Activated T-helper 1 cell treated with anti-CD3 and anti-CD28 coated beads, Interleukin-12 subunit alpha, Interleukin-12 subunit beta, Interleukin-2, Interleukin-4 antibody, amounts not matched to agents 30 ng/mL and 10 ng/mL and 1 ng/mL, durations not matched to agents 14 hours and 24 hours and 36 hours (primary cell): Measurements from ENCODE around the gene ERN2. TPM values are rescaled to one million over a fixed set of nuclear protein-coding genes. Genes with fewer than 3 reads are reported as not detected.

Experiments
- DNase-seq: peaks from one replicate; pipeline ENCODE4 v3.0.0; 2021; ENCODE audit warnings: low spot score
- H3K27ac Mint-ChIP-seq: one replicate; pipeline ENCODE4 v1.8.0; 2021; ENCODE audit warnings: mild to moderate bottlenecking, mixed read lengths
- H3K27me3 Mint-ChIP-seq: one replicate; pipeline ENCODE4 v1.8.0; 2022; ENCODE audit warnings: mild to moderate bottlenecking, moderate library complexity, mixed read lengths; ENCODE audit not compliant: insufficient read depth
- H3K36me3 Mint-ChIP-seq: one replicate; pipeline ENCODE4 v1.8.0; 2021; ENCODE audit warnings: low read depth, mixed read lengths
- H3K4me1 Mint-ChIP-seq: one replicate; pipeline ENCODE4 v1.8.0; 2021; ENCODE audit warnings: low read depth, mixed read lengths
- H3K4me3 Mint-ChIP-seq: one replicate; pipeline ENCODE4 v1.8.0; 2021; ENCODE audit warnings: mild to moderate bottlenecking, moderate library complexity, mixed read lengths
- H3K9me3 Mint-ChIP-seq: one replicate; pipeline ENCODE4 v1.8.0; 2021; ENCODE audit warnings: mixed read lengths
- intact Hi-C: fragments of 100-400 bp; cut with micrococcal nuclease; formaldehyde crosslinking; loops from one replicate; pipeline ENCODE4 v1.15.1; 2024
- total RNA-seq: library from RNA; stranded (reverse); gene quantifications from 2 replicates; pipeline ENCODE4 v1.2.3, GENCODE V29; 2022

The ERN2 gene
- total RNA-seq, 1 donor from 2014 or later = not detected

DNA sequence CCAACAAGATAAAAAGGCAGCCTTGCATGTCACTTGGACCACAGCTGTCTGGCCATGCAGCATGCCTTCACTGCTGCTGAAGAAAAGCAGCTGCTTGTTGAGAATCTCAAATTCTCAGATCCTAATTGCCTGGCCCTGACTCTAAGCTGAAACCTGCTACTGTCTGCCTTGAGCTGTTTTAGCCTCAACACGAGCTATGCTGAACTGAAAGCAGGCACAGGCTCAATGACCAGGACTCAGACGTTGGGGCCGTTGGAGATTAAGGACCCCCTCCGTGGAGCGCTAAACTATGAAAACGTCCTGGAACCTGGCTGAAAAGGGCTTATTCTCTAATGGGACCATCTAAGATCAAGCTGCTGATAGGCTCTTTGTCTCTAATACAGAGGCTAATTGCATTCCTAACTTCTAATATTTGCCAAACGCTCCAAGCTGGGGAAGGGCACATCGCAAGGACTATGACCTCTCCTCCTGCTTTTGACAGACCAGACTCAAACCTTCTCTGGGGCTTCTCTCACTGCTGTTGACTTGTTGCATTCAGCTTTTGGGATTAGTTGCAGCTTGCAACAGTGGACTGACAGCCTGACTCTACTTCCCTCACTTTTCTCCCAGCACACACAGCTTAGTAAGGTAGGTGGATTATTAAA lies 38.9 kb downstream of the ERN2 start:
- Mint-ChIP-seq H3K4me3 (no peak overlapping the region), H3K4me1 (peaks cover 19% of the 10 kb centered on the region), H3K36me3 (peaks cover 36% of the 10 kb centered on the region), H3K27ac (no peak overlapping the region), H3K27me3 (no peaks in the 10 kb centered on the region), H3K9me3 (no peaks in the 10 kb centered on the region)
- DNase-seq = no peak
- intact Hi-C loops = loop anchor here (10.0 kb wide), 2 partner anchors 341 to 871 kb away; no protein-coding TSS in a partner anchor

- H3K4me1 Mint-ChIP-seq = peaks cover 29% of the 10 kb centered on the region
- intact Hi-C loops = loop anchor here (1.0 to 10.0 kb wide), 7 partner anchors 8 to 875 kb away; partner anchors contain the start of genes DCTN5, PALB2 and PLK1
- DNase-seq = peak; percentile 62
- H3K9me3 Mint-ChIP-seq = no peaks in the 10 kb centered on the region
- H3K27ac Mint-ChIP-seq = peak overlapping the region; percentile 38
- no peak overlapping the region for H3K4me3 Mint-ChIP-seq
- peaks cover 75% of the 10 kb centered on the region for H3K36me3 Mint-ChIP-seq
- H3K27me3 Mint-ChIP-seq = no peaks in the 10 kb centered on the region
Observed at GRCh38 chr16:23670137-23670776, 42.8 kb downstream of the ERN2 start.

- DNase-seq = no peak
- Mint-ChIP-seq H3K4me3 (no peak overlapping the region), H3K9me3 (no peaks in the 10 kb centered on the region), H3K27ac (no peak overlapping the region), H3K4me1 (peaks cover 38% of the 10 kb centered on the region), H3K27me3 (no peaks in the 10 kb centered on the region), H3K36me3 (peaks cover 80% of the 10 kb centered on the region)
- intact Hi-C loops = no loop called here
Observed at GRCh38 chr16:23668873-23669272, 44.1 kb downstream of the ERN2 start.

DNA sequence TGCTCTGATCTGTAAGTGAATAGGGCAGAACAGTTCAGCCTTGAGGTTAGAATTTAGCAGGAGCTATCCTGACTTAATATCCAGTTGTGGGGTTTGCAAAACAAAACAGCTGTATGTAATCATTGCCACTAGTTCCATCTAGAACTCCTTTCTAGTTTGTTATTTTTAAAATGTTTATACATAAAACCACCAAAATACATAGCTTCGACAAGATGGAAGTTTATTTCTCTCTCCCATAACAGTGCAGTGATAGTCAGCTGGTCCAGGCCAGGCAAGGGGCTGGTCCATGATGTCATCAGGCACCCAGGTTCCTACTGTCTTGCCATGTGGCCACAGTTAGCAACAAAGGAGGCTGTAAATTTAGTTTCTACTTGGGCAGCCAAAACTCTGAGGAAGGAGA lies 44.8 kb downstream of the ERN2 start:
- Mint-ChIP-seq H3K27me3 (no peaks in the 10 kb centered on the region), H3K36me3 (peaks cover 84% of the 10 kb centered on the region), H3K4me3 (no peak overlapping the region), H3K4me1 (peaks cover 42% of the 10 kb centered on the region), H3K27ac (no peak overlapping the region), H3K9me3 (no peaks in the 10 kb centered on the region)
- no peak for DNase-seq
- intact Hi-C loops = no loop called here

DNA sequence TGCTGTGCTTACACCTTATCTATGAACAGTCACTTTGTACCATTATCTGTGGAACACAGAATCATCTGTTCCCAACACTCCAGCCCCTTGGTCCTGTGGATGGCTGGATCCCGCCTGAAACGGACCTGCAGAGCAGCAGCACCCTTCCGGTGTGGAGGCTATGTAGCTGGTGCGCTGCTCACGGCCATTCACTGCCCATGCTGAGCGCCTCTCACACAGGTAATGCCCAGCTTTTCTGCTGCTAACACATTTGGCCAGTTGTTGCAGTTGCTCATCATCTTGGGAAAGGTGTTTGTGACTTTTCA lies 45.7 kb downstream of the ERN2 start:
- H3K27me3 Mint-ChIP-seq = no peaks in the 10 kb centered on the region
- peaks cover 91% of the 10 kb centered on the region for H3K36me3 Mint-ChIP-seq
- DNase-seq = no peak
- intact Hi-C loops = no loop called here
- no peak overlapping the region for H3K27ac Mint-ChIP-seq
- peaks cover 42% of the 10 kb centered on the region for H3K4me1 Mint-ChIP-seq
- no peak overlapping the region for H3K4me3 Mint-ChIP-seq
- H3K9me3 Mint-ChIP-seq = no peaks in the 10 kb centered on the region

DNA sequence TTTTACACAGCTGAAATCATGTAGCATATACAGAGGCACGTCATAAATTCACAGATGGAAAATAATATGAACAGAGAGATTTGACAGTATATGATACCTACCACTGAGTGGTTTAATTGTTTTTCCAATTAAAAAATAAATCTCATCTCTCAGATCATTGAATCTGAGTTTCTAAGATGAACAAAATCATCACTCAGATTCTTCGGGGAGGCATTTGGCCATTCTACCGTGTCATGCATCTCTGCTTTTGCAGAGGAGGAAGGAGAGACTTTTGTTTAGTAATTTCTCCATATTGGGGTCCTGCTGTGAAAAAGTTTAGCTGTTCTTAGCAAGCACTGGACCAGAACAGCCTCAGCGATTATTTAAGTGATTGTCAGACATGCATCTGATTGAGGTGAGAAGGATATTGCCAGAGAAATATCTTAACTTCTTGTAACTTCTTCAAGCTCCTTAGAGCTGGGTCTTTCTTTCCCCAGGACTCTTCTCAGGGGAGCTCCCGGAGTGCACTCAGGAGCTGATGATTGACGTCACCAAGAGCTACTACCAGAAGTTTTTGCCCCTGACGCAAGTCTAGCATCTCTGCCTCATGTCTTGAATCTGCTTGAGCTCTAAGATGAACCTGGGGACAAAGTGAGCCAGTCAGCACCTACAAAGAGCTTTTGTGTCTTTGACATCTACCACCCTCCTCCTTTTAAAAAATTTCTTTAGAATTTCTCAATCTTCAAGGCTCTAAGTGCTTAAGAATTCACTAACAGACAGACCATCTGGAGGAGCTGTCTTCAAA lies 46.3 kb downstream of the ERN2 start:
- intact Hi-C loops = no loop called here
- H3K4me3 Mint-ChIP-seq = no peak overlapping the region
- no peaks in the 10 kb centered on the region for H3K27me3 Mint-ChIP-seq
- DNase-seq = no peak
- peaks cover 89% of the 10 kb centered on the region for H3K36me3 Mint-ChIP-seq
- peaks cover 42% of the 10 kb centered on the region for H3K4me1 Mint-ChIP-seq
- no peaks in the 10 kb centered on the region for H3K9me3 Mint-ChIP-seq
- H3K27ac Mint-ChIP-seq = no peak overlapping the region

- Mint-ChIP-seq H3K4me3 (no peak overlapping the region), H3K36me3 (peaks cover 90% of the 10 kb centered on the region), H3K9me3 (no peaks in the 10 kb centered on the region), H3K4me1 (peaks cover 31% of the 10 kb centered on the region), H3K27me3 (no peaks in the 10 kb centered on the region), H3K27ac (peak overlapping the region; percentile 50)
- DNase-seq = no peak
- intact Hi-C loops = no loop called here
Observed at GRCh38 chr16:23663918-23664317, 49.1 kb downstream of the ERN2 start.

GRCh38 chr16:23651943-23652468 lies 61.0 kb downstream of the ERN2 start:
- Mint-ChIP-seq H3K27ac (peak overlapping the region; percentile 79), H3K36me3 (peaks cover 51% of the 10 kb centered on the region), H3K4me1 (peaks cover 43% of the 10 kb centered on the region), H3K9me3 (no peaks in the 10 kb centered on the region), H3K27me3 (no peaks in the 10 kb centered on the region), H3K4me3 (no peak overlapping the region)
- intact Hi-C loops = no loop called here
- DNase-seq = no peak

GRCh38 chr16:23650674-23651416 lies 62.2 kb downstream of the ERN2 start:
- intact Hi-C loops = loop anchor here (1.0 kb wide), 2 partner anchors 10 to 19 kb away; partner anchors contain the start of genes DCTN5 and PALB2
- no peaks in the 10 kb centered on the region for H3K9me3 Mint-ChIP-seq
- peaks cover 47% of the 10 kb centered on the region for H3K4me1 Mint-ChIP-seq
- no peaks in the 10 kb centered on the region for H3K27me3 Mint-ChIP-seq
- DNase-seq = no peak
- H3K4me3 Mint-ChIP-seq = no peak overlapping the region
- H3K27ac Mint-ChIP-seq = peak overlapping the region; percentile 61
- H3K36me3 Mint-ChIP-seq = peaks cover 57% of the 10 kb centered on the region

- peaks cover 36% of the 10 kb centered on the region for H3K4me1 Mint-ChIP-seq
Observed at GRCh38 chr16:23642246-23642774, 70.7 kb downstream of the ERN2 start.

DNA sequence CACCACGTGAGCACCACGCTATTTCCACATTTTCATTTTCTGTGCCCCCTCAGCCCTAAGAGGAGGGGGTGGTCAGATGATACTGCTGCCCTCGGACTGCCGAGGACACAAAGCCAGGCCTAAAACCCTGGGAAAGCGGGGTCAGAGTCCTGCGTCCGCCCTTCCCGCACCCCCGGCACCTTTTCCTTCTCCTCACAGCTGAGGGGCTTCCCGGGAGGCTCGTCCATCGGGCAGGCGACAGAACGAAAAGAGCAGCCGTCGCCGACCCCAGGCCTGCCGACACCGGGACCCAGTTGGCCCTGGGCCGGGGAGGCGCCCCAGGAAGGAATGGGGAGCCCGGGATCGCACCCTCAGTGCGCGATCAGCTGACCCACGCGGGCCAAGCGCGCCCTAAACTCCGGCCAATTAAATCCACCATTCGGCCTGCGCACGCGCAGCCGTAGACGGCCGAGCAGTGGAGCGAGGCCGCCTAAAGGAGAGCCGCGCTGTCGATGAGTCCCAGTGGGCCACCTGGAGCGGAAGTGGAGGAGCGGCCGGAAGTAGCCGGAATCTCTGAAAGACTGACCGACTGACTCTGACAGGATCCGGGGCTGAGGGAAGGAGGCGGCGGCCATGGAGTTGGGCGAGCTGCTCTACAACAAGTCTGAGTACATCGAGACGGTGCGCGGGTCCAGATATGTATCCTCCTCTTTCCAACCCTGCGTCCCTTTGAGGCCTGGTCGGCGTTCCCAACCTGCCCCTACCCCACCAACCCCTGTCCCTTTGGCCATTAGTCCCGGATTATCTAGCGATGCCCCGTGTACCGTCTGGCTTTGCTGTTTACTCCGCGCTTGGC lies 71.9 kb downstream of the ERN2 start, which contains the start of the genes DCTN5 and PALB2:
TSS of gene DCTN5 (plus strand) at position 536 of the 835 bp plus-strand sequence. CDS start at position 613, 77 bp downstream.
TSS of gene PALB2 (minus strand) at position 380 of the 835 bp plus-strand sequence. CDS start at position 227, 153 bp downstream.
- H3K4me1 Mint-ChIP-seq = peaks cover 31% of the 10 kb centered on the region
- DNase-seq = peak; percentile 90
- H3K9me3 Mint-ChIP-seq = no peaks in the 10 kb centered on the region
- H3K36me3 Mint-ChIP-seq = peaks cover 29% of the 10 kb centered on the region
- peak within 1 kb of the TSS; percentile 98 for H3K4me3 Mint-ChIP-seq
- H3K27ac Mint-ChIP-seq = peak within 1 kb of the TSS; percentile 97
- intact Hi-C loops = loop anchor here (1.0 to 2.0 kb wide), 6 partner anchors 9 to 136 kb away; partner anchors contain the start of genes EARS2, NDUFAB1, PLK1 and UBFD1
- H3K27me3 Mint-ChIP-seq = no peaks in the 10 kb centered on the region

More at GRCh38 chr16:23642246-23642774, 70.7 kb downstream of the ERN2 start:
- intact Hi-C loops = no loop called here
- Mint-ChIP-seq H3K9me3 (no peaks in the 10 kb centered on the region), H3K27ac (peak overlapping the region; percentile 97), H3K27me3 (no peaks in the 10 kb centered on the region), H3K4me3 (peak overlapping the region; percentile 98), H3K36me3 (peaks cover 36% of the 10 kb centered on the region)
- DNase-seq = no peak
